Astrocyte of the cerebellum (primary cell): ENCODE measurements around the gene DNAAF8.

Experiments used
- DNase-seq: peaks from one replicate; pipeline ENCODE4 v3.0.0-alpha.2; 2011; ENCODE audit warnings: low read depth
- H3K4me3 ChIP-seq: 2 replicates; pipeline ENCODE4 v1.5.1; 2011; ENCODE audit warnings: mild to moderate bottlenecking, low read depth, low read length, moderate library complexity
- CTCF ChIP-seq: IDR thresholded peaks from 2 replicates; pipeline ENCODE4 v1.5.1; 2012; ENCODE audit warnings: low read length, low read depth, moderate library complexity, mild to moderate bottlenecking; ENCODE audit errors: missing control alignments
- in situ Hi-C: cut with HindIII; loops from 2 replicates; pipeline ENCODE4 v1.10.0; 2017; ENCODE audit warnings: low sequenced_read_pairs

Gene DNAAF8

GRCh38 chr16:4768549-4769305 lies 34.4 kb downstream of the DNAAF8 start:
- TF ChIP-seq CTCF = no peak

GRCh38 chr16:4769306-4769638 lies 34.9 kb downstream of the DNAAF8 start:
- TF ChIP-seq CTCF = no peak
- peak overlapping the region; percentile 49 for H3K4me3 ChIP-seq
- in situ Hi-C loops = loop anchor here (5.0 kb wide), 1 partner anchor 48 kb away; no protein-coding TSS in a partner anchor
- DNase-seq = no peak

More at GRCh38 chr16:4768549-4769305, 34.4 kb downstream of the DNAAF8 start:
- in situ Hi-C loops = loop anchor here (5.0 kb wide), 1 partner anchor 49 kb away; no protein-coding TSS in a partner anchor
- peak; percentile 83 for DNase-seq
- peak overlapping the region; percentile 49 for H3K4me3 ChIP-seq

- DNase-seq = no peak
- TF ChIP-seq CTCF = no peak
- in situ Hi-C loops = no loop called here
- H3K4me3 ChIP-seq = no peak overlapping the region
Measured at GRCh38 chr16:4771646-4772045, 37.3 kb downstream of the DNAAF8 start.

GRCh38 chr16:4772351-4772750 lies 38.0 kb downstream of the DNAAF8 start:
- DNase-seq = no peak
- no peak overlapping the region for H3K4me3 ChIP-seq
- TF ChIP-seq CTCF = no peak
- in situ Hi-C loops = no loop called here

GRCh38 chr16:4775005-4775404 lies 40.7 kb downstream of the DNAAF8 start:
- TF ChIP-seq CTCF = no peak
- no peak overlapping the region for H3K4me3 ChIP-seq
- in situ Hi-C loops = no loop called here
- no peak for DNase-seq

GRCh38 chr16:4776141-4776705 lies 41.9 kb downstream of the DNAAF8 start:
- no peak for TF ChIP-seq CTCF
- in situ Hi-C loops = no loop called here
- H3K4me3 ChIP-seq = no peak overlapping the region
- DNase-seq = no peak
